ENCODE results near the gene TRPM3. TPM values are rescaled to one million over a fixed set of nuclear protein-coding genes. Genes with fewer than 3 reads are reported as not detected.

The TRPM3 gene
- total RNA-seq, 1 experiment from 2014 or later: 0.26 TPM

DNA sequence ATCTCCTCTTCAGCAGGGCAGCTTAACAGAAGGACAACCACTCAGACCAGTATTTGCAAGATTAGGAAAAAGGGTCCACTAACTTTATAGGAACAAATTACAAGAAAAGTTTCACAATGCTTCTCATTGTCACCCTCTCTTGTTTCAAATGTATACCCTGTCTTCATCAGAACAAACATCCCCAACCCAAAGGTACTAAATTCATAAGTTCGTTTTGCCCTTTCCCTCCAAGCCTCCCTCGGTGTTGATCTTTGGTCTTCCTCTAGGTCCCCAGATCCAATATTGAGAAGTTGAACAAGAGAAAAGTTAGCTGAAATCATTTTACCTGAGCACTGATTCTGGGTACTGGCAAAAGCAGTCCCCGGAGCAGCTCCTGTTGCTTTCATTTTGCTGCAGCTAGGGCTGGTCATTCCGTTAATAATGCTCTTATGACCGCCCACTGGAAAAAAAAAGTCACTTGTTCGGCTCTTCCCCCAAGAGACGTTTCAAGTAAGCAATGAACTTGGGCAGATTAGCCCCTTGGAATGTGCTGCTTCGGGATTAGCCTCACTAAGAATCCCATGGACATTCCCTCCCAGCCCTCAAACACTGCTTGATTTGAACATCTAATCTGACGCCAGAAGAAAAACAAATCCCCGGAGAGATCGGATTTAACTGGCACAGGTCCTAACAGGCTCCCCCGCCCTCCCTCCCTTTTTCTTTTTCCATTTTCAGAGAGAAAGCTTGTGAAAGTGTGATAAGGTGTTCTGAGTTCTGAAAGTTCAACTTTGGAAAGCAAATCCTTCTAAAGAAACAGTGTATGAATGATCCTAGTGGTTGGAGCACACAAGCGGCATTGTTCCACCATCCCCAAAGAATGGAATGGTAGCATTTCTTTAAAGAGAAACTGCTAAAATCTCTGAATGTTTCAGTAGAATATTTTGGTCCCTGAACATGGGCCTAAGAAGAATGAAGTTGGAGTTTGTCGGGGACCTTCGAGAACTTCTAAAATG lies 252.5 kb downstream of the TRPM3 start:
- DNase-seq: no peak
- no peaks in the 10 kb centered on the region for H3F3A ChIP-seq (ENCODE audit: insufficient read depth, low read depth)
- ChIA-PET CTCF (no interaction called here), POLR2A (ENCODE audit: unreplicated experiment) (interaction anchor here (0.6 kb wide), 1 partner anchor 612 kb away, joined by 3 read pairs; no protein-coding TSS in a partner anchor)
- no peaks in the 10 kb centered on the region for H4K20me1 ChIP-seq (ENCODE audit: insufficient read depth)
- no TSS peak for BruUV-seq (replicated peaks)
- H3K4me3 ChIP-seq: no peak overlapping the region
- H3K36me3 ChIP-seq (ENCODE audit: low read depth): no peaks in the 10 kb centered on the region
- TF ChIP-seq EZH2 (IDR thresholded peaks at IDR 0.05; ENCODE audit: low read depth): no peak
- TF ChIP-seq, protein P1, sequence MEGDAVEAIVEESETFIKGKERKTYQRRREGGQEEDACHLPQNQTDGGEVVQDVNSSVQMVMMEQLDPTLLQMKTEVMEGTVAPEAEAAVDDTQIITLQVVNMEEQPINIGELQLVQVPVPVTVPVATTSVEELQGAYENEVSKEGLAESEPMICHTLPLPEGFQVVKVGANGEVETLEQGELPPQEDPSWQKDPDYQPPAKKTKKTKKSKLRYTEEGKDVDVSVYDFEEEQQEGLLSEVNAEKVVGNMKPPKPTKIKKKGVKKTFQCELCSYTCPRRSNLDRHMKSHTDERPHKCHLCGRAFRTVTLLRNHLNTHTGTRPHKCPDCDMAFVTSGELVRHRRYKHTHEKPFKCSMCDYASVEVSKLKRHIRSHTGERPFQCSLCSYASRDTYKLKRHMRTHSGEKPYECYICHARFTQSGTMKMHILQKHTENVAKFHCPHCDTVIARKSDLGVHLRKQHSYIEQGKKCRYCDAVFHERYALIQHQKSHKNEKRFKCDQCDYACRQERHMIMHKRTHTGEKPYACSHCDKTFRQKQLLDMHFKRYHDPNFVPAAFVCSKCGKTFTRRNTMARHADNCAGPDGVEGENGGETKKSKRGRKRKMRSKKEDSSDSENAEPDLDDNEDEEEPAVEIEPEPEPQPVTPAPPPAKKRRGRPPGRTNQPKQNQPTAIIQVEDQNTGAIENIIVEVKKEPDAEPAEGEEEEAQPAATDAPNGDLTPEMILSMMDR (conservative IDR thresholded peaks at IDR 0.05): no peak
- no peaks in the 10 kb centered on the region; the same call in 1 of the 2 replicates for H3K9me3 ChIP-seq (ENCODE audit: insufficient read depth, low read depth)
- H3K9me2 ChIP-seq (ENCODE audit: insufficient read depth): no peaks in the 10 kb centered on the region
- H2AFZ ChIP-seq: no peak overlapping the region; the same call in 1 of the 2 replicates
- H3K27me3 ChIP-seq (ENCODE audit: insufficient read depth, low read depth): 0 out of 2 replicates have a peak, but pooled peaks cover 4% of the 10 kb centered on the region
- no peak overlapping the region for H3K27ac ChIP-seq
- no peaks in the 10 kb centered on the region for H3K4me1 ChIP-seq (replicated peaks; ENCODE audit: insufficient read depth)
- H3K4me2 ChIP-seq: 0 out of 2 replicates have a peak overlapping the region, but pooled peaks have one; percentile 21
- H3K79me2 ChIP-seq (ENCODE audit: low read depth): no peaks in the 10 kb centered on the region
- intact Hi-C loops (cut with micrococcal nuclease; ENCODE audit: unreplicated experiment): no loop called here

GRCh38 chr9:70868041-70868440 lies 253.4 kb downstream of the TRPM3 start:
- Histone ChIP-seq H3K9me3 (ENCODE audit: insufficient read depth, low read depth) (no peaks in the 10 kb centered on the region; the same call in 1 of the 2 replicates), H3K4me1 (replicated peaks; ENCODE audit: insufficient read depth) (no peaks in the 10 kb centered on the region), H3K36me3 (ENCODE audit: low read depth) (no peaks in the 10 kb centered on the region), H3K27ac (no peak overlapping the region), H3K79me2 (ENCODE audit: low read depth) (no peaks in the 10 kb centered on the region), H2AFZ (no peak overlapping the region), H3K4me2 (no peak overlapping the region), H3K4me3 (no peak overlapping the region), H3K9me2 (ENCODE audit: insufficient read depth) (no peaks in the 10 kb centered on the region), H4K20me1 (ENCODE audit: insufficient read depth) (no peaks in the 10 kb centered on the region), H3F3A (ENCODE audit: insufficient read depth, low read depth) (no peaks in the 10 kb centered on the region), H3K27me3 (ENCODE audit: insufficient read depth, low read depth) (0 out of 2 replicates have a peak, but pooled peaks cover 4% of the 10 kb centered on the region)
- ChIA-PET POLR2A (ENCODE audit: unreplicated experiment) (no interaction called here), CTCF (no interaction called here)
- intact Hi-C loops (cut with micrococcal nuclease; ENCODE audit: unreplicated experiment): no loop called here
- BruUV-seq (replicated peaks): no TSS peak
- TF ChIP-seq EZH2 (IDR thresholded peaks at IDR 0.05; ENCODE audit: low read depth): no peak
- TF ChIP-seq, protein P1 (conservative IDR thresholded peaks at IDR 0.05): no peak
- DNase-seq: no peak

- Histone ChIP-seq H3K36me3 (ENCODE audit: low read depth) (no peaks in the 10 kb centered on the region), H3K4me1 (replicated peaks; ENCODE audit: insufficient read depth) (no peaks in the 10 kb centered on the region), H3K4me3 (no peak overlapping the region), H3F3A (ENCODE audit: insufficient read depth, low read depth) (no peaks in the 10 kb centered on the region), H3K79me2 (ENCODE audit: low read depth) (no peaks in the 10 kb centered on the region), H3K9me2 (ENCODE audit: insufficient read depth) (no peaks in the 10 kb centered on the region), H3K27ac (no peak overlapping the region), H2AFZ (no peak overlapping the region), H3K9me3 (ENCODE audit: insufficient read depth, low read depth) (no peaks in the 10 kb centered on the region; the same call in 1 of the 2 replicates), H4K20me1 (ENCODE audit: insufficient read depth) (no peaks in the 10 kb centered on the region), H3K27me3 (ENCODE audit: insufficient read depth, low read depth) (peaks cover 14% of the 10 kb centered on the region; the same call in 1 of the 2 replicates), H3K4me2 (no peak overlapping the region)
- DNase-seq: no peak
- ChIA-PET POLR2A (ENCODE audit: unreplicated experiment) (no interaction called here), CTCF (no interaction called here)
- intact Hi-C loops (cut with micrococcal nuclease; ENCODE audit: unreplicated experiment): no loop called here
- BruUV-seq (replicated peaks): no TSS peak
- no peak for TF ChIP-seq EZH2 (IDR thresholded peaks at IDR 0.05; ENCODE audit: low read depth)
Measured at GRCh38 chr9:70865471-70865870, 255.9 kb downstream of the TRPM3 start.
